ENCODE measurements around the gene MIEN1. TPM values are rescaled to one million over a fixed set of nuclear protein-coding genes. Genes with fewer than 3 reads are reported as not detected.

Gene MIEN1
- total and polyA plus RNA-seq, 12 donors: 27.7 to 190 (median 41.1) TPM

GRCh38 chr17:39688945-39689344 lies 41.4 kb downstream of the MIEN1 start:
- Histone ChIP-seq H3K9me3 (no peaks in the 10 kb centered on the region), H3K27me3 (no peaks in the 10 kb centered on the region), H3K27ac (peak overlapping the region in 1 of 10 donors; percentile 88), H3K4me1 (peaks cover 2 to 19% (median 14%) of the 10 kb centered on the region in 9 donors), H3K4me3 (peak overlapping the region in 7 of 10 donors; percentile 62 to 80 (median 69)), H3K36me3 (peaks cover 0 to 20% (median 0%) of the 10 kb centered on the region in 9 donors)
- ATAC-seq (no peak), DNase-seq (no peak)
- intact Hi-C loops (cut with DNase I): loop anchor here in 3 of 10 donors (5.0 kb wide), 1 partner anchor 43 kb away; the partner anchor contains the start of gene MIEN1 (in 3 of the 3)
- TF ChIP-seq CTCF (IDR thresholded peaks at IDR 0.05): no peak
- WGBS, 2 donors: 38 to 41% methylated on average over 3 of the region's 3 CpGs

GRCh38 chr17:39688475-39688835 lies 41.9 kb downstream of the MIEN1 start:
- intact Hi-C loops (cut with DNase I): loop anchor here in 3 of 10 donors (5.0 kb wide), 1 partner anchor 44 kb away; the partner anchor contains the start of gene MIEN1 (in 3 of the 3)

GRCh38 chr17:39687546-39688474 lies 42.5 kb downstream of the MIEN1 start, which contains the start of gene PGAP3:
Gene PGAP3 (minus strand): TSS chr17:39688057. CDS start chr17:39688014, 43 bp downstream.
- peak; percentile 89 for DNase-seq
- Histone ChIP-seq H3K4me1 (peaks cover 2 to 19% (median 14%) of the 10 kb centered on the region in 9 donors), H3K9me3 (no peaks in the 10 kb centered on the region), H3K36me3 (peaks cover 0 to 28% (median 0%) of the 10 kb centered on the region in 9 donors), H3K27me3 (no peaks in the 10 kb centered on the region), H3K4me3 (peak within 1 kb of the TSS; percentile 62 to 90 (median 68)), H3K27ac (peak within 1 kb of the TSS; percentile 88 to 98 (median 94))
- TF ChIP-seq CTCF (IDR thresholded peaks at IDR 0.05): peak in 2 of 9 donors; percentile 16 to 22
- WGBS, 2 donors: 4% methylated on average over 44 to 45 of the region's 45 CpGs
- intact Hi-C loops (cut with DNase I): loop anchor here in 3 of 10 donors (5.0 kb wide), 1 partner anchor 44 kb away; the partner anchor contains the start of gene MIEN1 (in 3 of the 3)
- ATAC-seq: peak; percentile 95 to 96 (median 95)

More at GRCh38 chr17:39688475-39688835, 41.9 kb downstream of the MIEN1 start:
- Histone ChIP-seq H3K9me3 (no peaks in the 10 kb centered on the region), H3K4me1 (peaks cover 2 to 19% (median 14%) of the 10 kb centered on the region in 9 donors), H3K27ac (peak overlapping the region; percentile 88 to 98 (median 94)), H3K36me3 (peaks cover 0 to 25% (median 0%) of the 10 kb centered on the region in 9 donors), H3K4me3 (peak overlapping the region; percentile 62 to 90 (median 68)), H3K27me3 (no peaks in the 10 kb centered on the region)
- no peak for TF ChIP-seq CTCF (IDR thresholded peaks at IDR 0.05)
- ATAC-seq: no peak
- no peak for DNase-seq
- WGBS, 2 donors: 17 to 21% methylated on average over 6 of the region's 6 CpGs

- peak overlapping the region in 9 of 10 donors; percentile 62 to 80 (median 68) for H3K4me3 ChIP-seq
Measured at GRCh38 chr17:39687101-39687545, 43.2 kb downstream of the MIEN1 start.

More at GRCh38 chr17:39687101-39687545, 43.2 kb downstream of the MIEN1 start:
- Histone ChIP-seq H3K27me3 (no peaks in the 10 kb centered on the region), H3K27ac (peak overlapping the region; percentile 88 to 98 (median 94)), H3K9me3 (no peaks in the 10 kb centered on the region), H3K4me1 (peaks cover 2 to 19% (median 14%) of the 10 kb centered on the region in 9 donors), H3K36me3 (peaks cover 0 to 34% (median 0%) of the 10 kb centered on the region in 9 donors)
- no peak for DNase-seq
- TF ChIP-seq CTCF (IDR thresholded peaks at IDR 0.05): no peak
- intact Hi-C loops (cut with DNase I): loop anchor here in 3 of 10 donors (5.0 kb wide), 1 partner anchor 45 kb away; the partner anchor contains the start of gene MIEN1 (in 3 of the 3)
- no peak for ATAC-seq
- 57 to 62% methylated on average over 6 of the region's 6 CpGs for WGBS, 2 donors

Measured in heart right ventricle (tissue), 16 donors.